GM23248 (cell line): Measurements from ENCODE around the gene MPHOSPH8.

Experiments
- EZH2 ChIP-seq: fragments of 200-600 bp; sonication (generic); IDR thresholded peaks from 2 replicates; pipeline ENCODE4 v1.6.1; 2018; ENCODE audit warnings: antibody characterized with exemption, mild to moderate bottlenecking; ENCODE audit not compliant: insufficient read depth, poor library complexity, severe bottlenecking
- EZH2phosphoT487 ChIP-seq: fragments of 200-600 bp; sonication (generic); IDR thresholded peaks from 2 replicates; pipeline ENCODE4 v1.6.1; 2018; ENCODE audit warnings: antibody characterized with exemption, moderate library complexity, mild to moderate bottlenecking, low read depth; ENCODE audit not compliant: insufficient read depth

DNA sequence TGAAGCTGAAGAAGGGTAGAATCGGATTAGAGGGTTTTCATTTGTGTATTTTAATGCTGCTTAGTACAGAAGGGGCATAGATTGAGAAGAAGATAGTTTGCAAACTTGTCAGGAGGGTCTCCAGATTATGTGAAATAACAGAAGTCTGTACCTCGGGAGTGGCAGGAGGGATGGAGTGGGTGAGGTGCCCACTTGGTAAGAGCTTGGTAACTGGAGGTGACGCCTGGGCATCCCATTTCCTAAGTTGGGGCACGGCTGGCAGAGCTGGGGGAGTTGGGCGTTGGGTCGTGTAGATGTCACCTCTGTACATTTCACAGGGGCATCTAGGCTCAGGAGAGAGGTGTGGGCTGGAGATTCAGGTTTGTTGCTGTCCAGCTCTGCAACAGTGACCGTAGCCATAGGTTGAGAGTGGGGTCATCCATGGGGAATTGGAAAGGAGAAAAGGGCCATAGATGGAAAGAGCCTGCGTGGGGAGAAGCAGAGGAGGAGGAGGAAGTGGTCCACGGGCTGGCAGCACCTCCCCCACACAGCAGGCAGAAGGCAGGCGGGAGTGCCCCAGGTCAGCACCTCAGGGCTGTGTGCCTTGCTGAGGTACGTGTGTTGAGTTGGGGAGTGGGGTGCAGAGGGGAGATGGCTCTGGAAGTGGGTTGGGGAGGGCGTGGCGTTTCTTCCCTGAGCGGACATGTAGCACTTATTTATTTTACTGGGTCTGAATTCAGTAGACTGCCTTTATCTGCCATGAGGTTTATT lies 31.2 kb downstream of the MPHOSPH8 start:
- no peak for TF ChIP-seq EZH2
- TF ChIP-seq EZH2phosphoT487, result no peak
